Myometrial cell (primary cell): Measurements from ENCODE around the gene ZNF547. TPM values are rescaled to one million over a fixed set of nuclear protein-coding genes. Genes with fewer than 3 reads are reported as not detected.

ENCODE experiments used
- total RNA-seq: library from RNA; depleted of rRNA; stranded (reverse); fragments of >200 nt; gene quantifications from 2 replicates; pipeline ENCODE4 v1.2.3, GENCODE V29; 2015

Gene ZNF547
- total RNA-seq, result 2.1 and 2.6 TPM in 2 replicates

GRCh38 chr19:57362997-57363687, at the start of gene ZNF547, which contains the start of gene TRAPPC2B:
Gene ZNF547, plus strand, starts transcription at chr19:57363551. Its CDS starts 5,005 bp downstream, at chr19:57368556.
Gene TRAPPC2B, plus strand, starts transcription at chr19:57363551. Its CDS starts 1,283 bp downstream, at chr19:57364834.

DNA sequence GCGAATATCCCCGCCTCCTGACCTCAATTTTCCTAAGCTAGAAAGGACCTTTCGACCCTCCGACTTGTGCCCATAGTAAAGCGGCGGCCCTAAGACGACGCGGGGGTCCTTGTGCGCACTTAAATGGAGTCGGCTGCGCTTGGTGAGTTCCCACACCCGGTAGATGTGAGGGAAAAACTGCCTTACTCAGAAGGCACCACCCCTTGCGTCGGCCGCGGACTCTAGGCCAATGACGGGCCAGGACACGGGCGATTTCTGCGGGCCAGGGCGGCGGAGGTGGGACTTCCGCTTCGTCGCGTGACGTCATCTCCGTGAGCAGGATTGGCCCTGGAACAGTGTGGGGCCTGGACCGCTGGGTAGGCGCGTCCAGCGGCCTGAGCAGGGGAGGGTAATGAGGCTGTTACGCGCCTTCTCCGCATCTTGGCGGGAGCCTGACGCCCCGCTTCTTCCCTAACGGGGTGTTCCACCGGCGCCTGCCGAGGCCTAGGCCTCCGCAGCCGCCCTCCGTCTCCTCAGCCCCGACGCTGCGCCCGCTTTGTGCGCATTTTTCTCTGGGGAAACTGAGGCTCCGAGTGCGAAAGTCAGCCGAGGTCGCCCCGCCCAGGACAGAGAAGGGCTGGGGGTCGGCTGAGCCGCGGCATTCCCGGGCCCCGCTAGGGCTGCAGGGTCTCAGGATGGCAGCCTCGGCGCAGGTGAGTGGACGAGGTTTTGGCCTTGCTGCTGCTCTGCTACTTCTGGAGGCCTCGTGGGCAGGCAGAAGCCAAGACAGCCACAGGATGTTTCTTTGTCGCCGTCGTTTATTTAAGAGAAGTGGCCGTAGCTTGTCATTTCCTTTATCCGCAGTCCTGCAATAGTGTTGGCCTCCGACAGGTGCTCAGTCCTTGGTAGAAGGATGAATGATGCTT, 42.9 kb upstream of the ZNF547 start, which contains the start of gene ZNF543:
Gene ZNF543, plus strand, starts transcription at position 293 of the 905 bp plus-strand sequence. Its CDS starts 382 bp downstream, at position 675.

GRCh38 chr19:57350877-57351805, 12.2 kb upstream of the ZNF547 start, which contains the start of gene ZNF304:
Gene ZNF304, plus strand, starts transcription at chr19:57351271. Its CDS starts 394 bp downstream, at chr19:57351665.

DNA sequence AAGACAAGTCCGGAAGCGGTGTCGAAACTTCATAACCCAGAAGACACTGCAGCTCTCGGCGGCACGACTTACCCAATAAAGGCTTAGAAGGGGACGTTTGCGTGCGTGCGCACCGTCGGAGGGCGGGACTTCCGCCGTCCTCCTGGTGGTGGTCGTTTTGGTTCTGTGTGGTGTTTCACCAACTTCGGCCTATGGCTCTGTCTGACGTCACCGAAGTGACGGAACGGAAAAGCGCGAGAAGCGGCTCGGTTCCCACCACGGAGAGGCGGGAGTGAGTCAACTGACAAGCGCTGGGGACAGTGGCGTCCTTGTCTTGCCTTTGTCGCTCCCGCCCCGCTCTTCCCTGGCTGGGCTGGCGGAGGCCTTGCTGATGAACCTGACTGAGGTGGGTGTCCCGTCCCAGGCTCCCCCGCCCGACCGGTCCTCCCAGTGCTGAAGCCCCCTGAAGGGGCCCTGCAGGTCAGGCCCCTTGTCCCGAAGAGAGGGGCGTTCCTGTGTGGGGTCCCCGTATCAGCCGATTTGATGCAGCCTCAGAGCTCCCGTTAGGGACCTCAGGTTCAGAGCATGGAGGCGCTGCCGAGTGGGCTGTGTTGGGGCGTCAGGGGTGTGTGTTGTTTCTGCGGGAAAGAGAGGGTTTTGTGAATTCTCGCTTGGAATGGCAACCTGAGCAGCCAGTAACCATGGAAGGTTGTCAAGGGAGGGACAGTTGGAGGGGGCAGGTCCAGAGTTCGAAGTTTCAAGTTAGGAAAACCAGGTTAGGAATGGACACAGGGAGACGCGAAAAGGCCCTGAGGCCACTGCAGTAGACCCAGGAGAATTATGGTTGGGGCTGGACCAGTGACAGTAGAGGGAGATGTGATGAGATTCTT, 26.6 kb downstream of the ZNF547 start, which contains the start of gene ZNF548:
Gene ZNF548, plus strand, starts transcription at position 125 of the 869 bp plus-strand sequence. Its CDS starts 246 bp downstream, at position 371.

GRCh38 chr19:57410877-57411671, 47.7 kb downstream of the ZNF547 start, which contains the start of gene ZNF17:
Gene ZNF17, plus strand, starts transcription at chr19:57411161. Its CDS starts 2,455 bp downstream, at chr19:57413616.

Other genes with a start within 250 kb of the ZNF547 start
- gene USP29, start 243.6 kb upstream of the ZNF547 start, total RNA-seq, result not detected in 2 replicates
- not detected in 2 replicates for gene ZIM3, start 218.3 kb upstream of the ZNF547 start, total RNA-seq
- gene DUXA, start 196.1 kb upstream of the ZNF547 start, total RNA-seq, result not detected in 2 replicates
- 10.7 and 12.1 TPM in 2 replicates for gene ZNF264, start 172.1 kb upstream of the ZNF547 start, total RNA-seq
- gene AURKC, start 132.5 kb upstream of the ZNF547 start, total RNA-seq, result 0.18 and 0.58 TPM in 2 replicates
- gene ZNF805, start 122.9 kb upstream of the ZNF547 start, total RNA-seq, result 4.3 and 5.7 TPM in 2 replicates
- 10.5 and 16.4 TPM in 2 replicates for gene ZNF460, start 83.1 kb upstream of the ZNF547 start, total RNA-seq
- 2.0 and 2.7 TPM in 2 replicates for gene ZNF543, start 43.1 kb upstream of the ZNF547 start, total RNA-seq
- gene ZNF304, start 12.3 kb upstream of the ZNF547 start, total RNA-seq, result 2.3 and 3.2 TPM in 2 replicates
- 23.2 and 34.6 TPM in 2 replicates for gene TRAPPC2B, start within 50 bp of the ZNF547 start, total RNA-seq
- gene ZNF548, start 26.3 kb downstream of the ZNF547 start, total RNA-seq, result 5.8 and 10.3 TPM in 2 replicates
- gene ZNF17, start 47.6 kb downstream of the ZNF547 start, total RNA-seq, result 0.86 and 5.8 TPM in 2 replicates
- gene ZNF749, start 71.8 kb downstream of the ZNF547 start, total RNA-seq, result 1.4 and 2.9 TPM in 2 replicates
- gene VN1R1, start 93.6 kb downstream of the ZNF547 start, total RNA-seq, result not detected in 2 replicates
- gene ZNF772, start 114.0 kb downstream of the ZNF547 start, total RNA-seq, result 4.4 and 4.9 TPM in 2 replicates
- gene ZNF419, start 124.2 kb downstream of the ZNF547 start, total RNA-seq, result 4.6 and 6.7 TPM in 2 replicates
- gene ZNF773, start 136.4 kb downstream of the ZNF547 start, total RNA-seq, result 5.7 and 7.5 TPM in 2 replicates
- gene ZNF549, start 163.8 kb downstream of the ZNF547 start, total RNA-seq, result 2.7 and 2.9 TPM in 2 replicates
- 0.86 and 1.8 TPM in 2 replicates for gene ZNF550, start 196.3 kb downstream of the ZNF547 start, total RNA-seq
- 2.5 and 3.2 TPM in 2 replicates for gene ZNF416, start 215.4 kb downstream of the ZNF547 start, total RNA-seq
- gene ZIK1, start 220.6 kb downstream of the ZNF547 start, total RNA-seq, result 1.8 and 2.6 TPM in 2 replicates
- gene ZNF530, start 236.3 kb downstream of the ZNF547 start, total RNA-seq, result 2.5 and 3.2 TPM in 2 replicates